ENCODE data around the gene MND1. TPM values are rescaled to one million over a fixed set of nuclear protein-coding genes. Genes with fewer than 3 reads are reported as not detected.
A peak's percentile ranks its signal among the peaks of the same experiment; 100 is the strongest.

The MND1 gene
- total RNA-seq, 1 experiment from 2014 or later: 21.8 TPM

DNA sequence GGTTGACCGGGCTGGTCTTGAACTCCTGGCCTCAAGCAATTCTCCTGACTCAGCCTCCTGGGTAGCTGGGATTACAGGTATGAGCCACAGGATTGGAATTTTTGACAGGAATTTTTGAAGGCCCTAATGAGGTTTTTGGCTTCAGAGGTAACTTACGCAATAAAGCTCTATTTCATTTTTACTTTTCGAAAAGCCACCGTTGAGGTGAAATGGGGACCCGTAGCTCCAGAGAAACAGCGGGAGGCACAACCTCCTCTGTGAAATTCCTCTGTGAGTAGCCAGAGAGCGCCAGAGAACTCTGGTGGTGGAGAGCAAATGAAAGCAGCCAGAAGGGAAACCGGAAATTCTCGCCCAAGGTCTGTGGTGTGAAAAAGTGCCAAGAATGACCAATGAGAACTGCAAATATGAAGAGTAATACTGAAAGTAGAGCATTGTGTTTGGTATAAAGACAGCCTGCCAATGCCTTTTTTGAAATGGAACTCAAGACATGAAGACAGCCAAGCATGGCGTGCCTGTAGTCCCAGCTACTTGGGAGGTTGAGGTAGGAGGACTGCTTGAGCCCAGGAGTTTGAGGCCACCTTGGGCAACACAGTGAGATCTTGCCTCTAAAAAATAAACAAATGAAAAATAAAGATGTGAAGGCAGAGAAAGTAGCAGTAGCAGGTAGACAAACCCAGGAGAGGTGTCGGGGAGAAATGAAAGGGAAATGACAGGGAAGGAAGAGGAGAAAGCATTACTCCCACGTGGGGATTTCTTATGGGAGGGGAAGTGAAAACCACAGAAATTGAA is 88.7 kb downstream of the MND1 start:
- ChIA-PET CTCF (interaction anchor here (1.2 kb wide), 1 partner anchor 141 kb away, joined by 12 read pairs; no protein-coding TSS in a partner anchor), POLR2A (no interaction called here)
- Mint-ChIP-seq H3K27me3 (ENCODE audit: insufficient read depth, unreplicated experiment) (no peaks in the 10 kb centered on the region), H3K36me3 (ENCODE audit: insufficient read depth, unreplicated experiment) (no peaks in the 10 kb centered on the region), H3K9me3 (ENCODE audit: unreplicated experiment) (no peaks in the 10 kb centered on the region), H3K4me3 (ENCODE audit: unreplicated experiment) (no peak overlapping the region), H3K27ac (ENCODE audit: unreplicated experiment) (peak overlapping the region; percentile 6), H3K4me1 (ENCODE audit: low read depth, unreplicated experiment) (peaks cover 7% of the 10 kb centered on the region)
- DNase-seq: peak; percentile 69 to 73
- intact Hi-C loops (cut with micrococcal nuclease; ENCODE audit: unreplicated experiment): loop anchor here (1.0 to 5.0 kb wide), 4 partner anchors 34 to 209 kb away; partner anchors contain the start of genes MND1 and TMEM131L
- H3K27me3 ChIP-seq (replicated peaks; ENCODE audit: control insufficient read depth, insufficient read depth, low read length): no peaks in the 10 kb centered on the region
- no peaks in the 10 kb centered on the region; the same call in 1 of the 2 replicates for H3K4me1 ChIP-seq
- BruUV-seq (replicated peaks): no TSS peak
- TF ChIP-seq, protein P1, sequence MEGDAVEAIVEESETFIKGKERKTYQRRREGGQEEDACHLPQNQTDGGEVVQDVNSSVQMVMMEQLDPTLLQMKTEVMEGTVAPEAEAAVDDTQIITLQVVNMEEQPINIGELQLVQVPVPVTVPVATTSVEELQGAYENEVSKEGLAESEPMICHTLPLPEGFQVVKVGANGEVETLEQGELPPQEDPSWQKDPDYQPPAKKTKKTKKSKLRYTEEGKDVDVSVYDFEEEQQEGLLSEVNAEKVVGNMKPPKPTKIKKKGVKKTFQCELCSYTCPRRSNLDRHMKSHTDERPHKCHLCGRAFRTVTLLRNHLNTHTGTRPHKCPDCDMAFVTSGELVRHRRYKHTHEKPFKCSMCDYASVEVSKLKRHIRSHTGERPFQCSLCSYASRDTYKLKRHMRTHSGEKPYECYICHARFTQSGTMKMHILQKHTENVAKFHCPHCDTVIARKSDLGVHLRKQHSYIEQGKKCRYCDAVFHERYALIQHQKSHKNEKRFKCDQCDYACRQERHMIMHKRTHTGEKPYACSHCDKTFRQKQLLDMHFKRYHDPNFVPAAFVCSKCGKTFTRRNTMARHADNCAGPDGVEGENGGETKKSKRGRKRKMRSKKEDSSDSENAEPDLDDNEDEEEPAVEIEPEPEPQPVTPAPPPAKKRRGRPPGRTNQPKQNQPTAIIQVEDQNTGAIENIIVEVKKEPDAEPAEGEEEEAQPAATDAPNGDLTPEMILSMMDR (IDR thresholded peaks at IDR 0.05; ENCODE audit: insufficient read depth in 1 of 2, low read depth in 1 of 2, low read length in 1 of 2, severe bottlenecking in 1 of 2, unreplicated experiment in 1 of 2): peak; percentile 37 to 67
- H3K36me3 ChIP-seq (ENCODE audit: control insufficient read depth, insufficient read depth, low read length): no peaks in the 10 kb centered on the region
- no peaks in the 10 kb centered on the region for H3K9me3 ChIP-seq
- no peak overlapping the region for H3K4me3 ChIP-seq (ENCODE audit: low read depth, low read length)

DNA sequence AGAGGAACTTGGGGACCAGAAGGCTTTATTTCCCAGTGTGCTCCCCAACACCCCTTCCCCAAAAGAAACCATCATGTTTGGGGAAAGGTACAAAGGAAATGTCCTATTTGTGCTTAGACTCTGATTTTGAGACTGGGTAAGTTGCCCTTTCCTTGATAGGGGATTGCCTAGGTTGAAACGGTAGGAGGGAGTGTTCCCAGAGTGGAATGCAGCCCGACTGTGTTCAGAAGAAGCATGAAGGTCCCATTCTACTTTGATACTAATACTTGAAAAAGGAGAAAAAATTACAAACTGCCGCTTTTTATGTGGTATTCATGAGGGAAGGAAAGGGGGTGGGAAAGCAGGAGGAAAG is 89.2 kb downstream of the MND1 start:
- CTCF ChIA-PET: interaction anchor here (1.2 kb wide), 1 partner anchor 141 kb away, joined by 12 read pairs; no protein-coding TSS in a partner anchor
- Mint-ChIP-seq H3K27ac (ENCODE audit: unreplicated experiment) (no peak overlapping the region), H3K27me3 (ENCODE audit: insufficient read depth, unreplicated experiment) (no peaks in the 10 kb centered on the region), H3K36me3 (ENCODE audit: insufficient read depth, unreplicated experiment) (no peaks in the 10 kb centered on the region), H3K4me3 (ENCODE audit: unreplicated experiment) (no peak overlapping the region), H3K9me3 (ENCODE audit: unreplicated experiment) (no peaks in the 10 kb centered on the region), H3K4me1 (ENCODE audit: low read depth, unreplicated experiment) (peaks cover 7% of the 10 kb centered on the region)
- no peak overlapping the region for H3K4me3 ChIP-seq (ENCODE audit: low read depth, low read length)
- DNase-seq: no peak
- H3K9me3 ChIP-seq: no peaks in the 10 kb centered on the region
- intact Hi-C loops (cut with micrococcal nuclease; ENCODE audit: unreplicated experiment): loop anchor here (1.0 to 5.0 kb wide), 4 partner anchors 33 to 209 kb away; partner anchors contain the start of genes MND1 and TMEM131L
- BruUV-seq (replicated peaks): no TSS peak
- POLR2A ChIA-PET: no interaction called here
- H3K36me3 ChIP-seq (ENCODE audit: control insufficient read depth, insufficient read depth, low read length): no peaks in the 10 kb centered on the region
- TF ChIP-seq, protein P1 (IDR thresholded peaks at IDR 0.05; ENCODE audit: insufficient read depth in 1 of 2, low read depth in 1 of 2, low read length in 1 of 2, severe bottlenecking in 1 of 2, unreplicated experiment in 1 of 2): no peak
- no peaks in the 10 kb centered on the region for H3K27me3 ChIP-seq (replicated peaks; ENCODE audit: control insufficient read depth, insufficient read depth, low read length)
- no peaks in the 10 kb centered on the region; the same call in 1 of the 2 replicates for H3K4me1 ChIP-seq

DNA sequence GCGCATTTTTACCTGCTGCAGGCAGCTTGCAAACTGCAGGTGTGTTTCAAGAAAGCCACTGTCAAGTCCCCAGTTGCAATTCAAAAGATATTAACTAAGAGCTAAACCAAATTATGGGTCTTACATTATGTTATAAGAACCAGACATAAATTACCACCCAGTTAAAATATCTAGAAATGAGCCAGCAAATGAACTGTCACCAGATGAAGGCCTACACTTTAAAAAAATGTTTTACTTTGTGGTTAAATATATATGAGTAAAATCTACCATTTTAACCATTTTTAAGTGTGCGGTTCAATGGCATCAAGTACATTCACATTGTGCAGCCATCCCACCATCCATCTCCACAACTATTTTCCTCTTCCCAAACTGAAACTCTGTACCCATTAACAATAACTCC is 89.7 kb downstream of the MND1 start:
- Mint-ChIP-seq H3K27ac (ENCODE audit: unreplicated experiment) (no peak overlapping the region), H3K4me1 (ENCODE audit: low read depth, unreplicated experiment) (peaks cover 7% of the 10 kb centered on the region), H3K27me3 (ENCODE audit: insufficient read depth, unreplicated experiment) (no peaks in the 10 kb centered on the region), H3K36me3 (ENCODE audit: insufficient read depth, unreplicated experiment) (no peaks in the 10 kb centered on the region), H3K4me3 (ENCODE audit: unreplicated experiment) (no peak overlapping the region), H3K9me3 (ENCODE audit: unreplicated experiment) (no peaks in the 10 kb centered on the region)
- Histone ChIP-seq H3K4me1 (no peaks in the 10 kb centered on the region; the same call in 1 of the 2 replicates), H3K27me3 (replicated peaks; ENCODE audit: control insufficient read depth, insufficient read depth, low read length) (no peaks in the 10 kb centered on the region), H3K9me3 (no peaks in the 10 kb centered on the region), H3K4me3 (ENCODE audit: low read depth, low read length) (no peak overlapping the region), H3K36me3 (ENCODE audit: control insufficient read depth, insufficient read depth, low read length) (no peaks in the 10 kb centered on the region)
- CTCF ChIA-PET: no interaction called here
- TF ChIP-seq, protein P1 (IDR thresholded peaks at IDR 0.05; ENCODE audit: insufficient read depth in 1 of 2, low read depth in 1 of 2, low read length in 1 of 2, severe bottlenecking in 1 of 2, unreplicated experiment in 1 of 2): no peak
- POLR2A ChIA-PET: no interaction called here
- no peak for DNase-seq
- BruUV-seq (replicated peaks): no TSS peak
- intact Hi-C loops (cut with micrococcal nuclease; ENCODE audit: unreplicated experiment): loop anchor here (5.0 kb wide), 1 partner anchor 208 kb away; no protein-coding TSS in a partner anchor
